ENCODE results near the gene LRIG2.
"Not testable (repeated sequence)": the region's sequence is repeated elsewhere in the genome, so short reads cannot be mapped to it uniquely, and the experiment has no call there.

Gene LRIG2

DNA sequence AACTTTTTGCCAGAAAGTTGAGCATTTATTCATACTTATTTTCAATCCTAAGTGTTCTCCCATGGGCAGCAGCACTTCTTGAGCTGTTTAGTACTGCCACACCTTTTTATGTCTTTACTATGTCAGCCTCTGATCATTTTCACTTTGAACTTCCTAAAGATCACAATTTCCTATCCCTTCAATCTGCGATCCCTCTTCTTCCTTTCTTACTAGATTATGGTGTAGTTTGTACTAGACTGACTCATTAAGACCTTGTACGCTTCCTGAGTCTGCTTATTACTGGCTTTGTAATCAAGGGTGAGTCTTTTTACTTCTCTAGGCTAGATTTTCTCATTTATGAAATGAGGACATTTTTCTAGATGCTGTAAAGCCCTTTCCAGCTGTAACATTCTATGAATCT lies 55.1 kb downstream of the LRIG2 start:
- DNase-seq: no peak

DNA sequence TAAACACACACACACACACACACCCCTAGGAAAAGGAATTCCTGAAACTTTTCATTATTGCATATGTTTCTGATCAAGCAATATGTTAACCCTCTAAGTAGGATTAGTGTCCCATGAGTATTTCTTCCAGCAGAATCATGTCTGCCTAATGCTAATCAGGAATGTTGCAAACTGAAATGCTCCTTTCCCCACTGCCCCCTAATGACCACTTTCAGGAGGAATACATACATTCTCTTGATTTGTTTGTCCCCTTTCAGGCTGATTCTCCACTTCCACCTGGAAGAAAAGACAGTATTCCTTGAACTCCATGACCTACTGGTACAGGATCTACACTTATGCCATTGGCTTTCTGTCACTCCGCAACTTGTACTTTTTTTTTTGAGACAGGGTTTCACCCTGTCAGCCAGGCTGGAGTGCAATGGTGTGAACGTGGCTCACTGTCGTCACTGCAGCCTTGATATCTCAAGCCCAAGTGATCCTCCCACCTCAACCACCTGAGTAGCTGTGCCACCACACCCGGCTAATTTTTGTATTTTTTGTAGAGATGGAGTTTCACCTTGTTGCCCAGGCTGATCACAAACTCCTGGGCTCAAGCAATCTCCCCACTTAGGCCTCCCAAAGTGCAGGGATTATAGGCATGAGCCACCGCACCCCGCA lies 56.7 kb downstream of the LRIG2 start:
- DNase-seq: no peak

DNA sequence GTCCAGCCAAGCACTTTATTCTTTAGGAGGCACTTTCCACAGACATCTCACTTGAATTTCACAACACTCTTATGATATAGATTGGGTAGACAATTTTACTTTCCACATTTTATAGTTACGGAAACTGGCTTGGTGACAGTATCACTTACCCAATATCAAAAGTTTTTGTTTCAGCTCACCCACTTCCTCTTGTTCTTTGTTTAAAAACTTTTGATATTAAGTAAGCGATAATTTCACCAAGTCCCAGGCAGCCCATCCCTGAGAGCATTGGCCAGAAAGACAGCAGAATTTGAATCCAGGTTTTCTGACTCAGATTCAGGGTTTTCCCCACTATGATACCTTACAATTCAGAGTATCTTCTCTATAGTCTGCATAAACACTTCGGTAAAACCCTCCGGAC lies 60.0 kb downstream of the LRIG2 start:
- no peak for DNase-seq

DNA sequence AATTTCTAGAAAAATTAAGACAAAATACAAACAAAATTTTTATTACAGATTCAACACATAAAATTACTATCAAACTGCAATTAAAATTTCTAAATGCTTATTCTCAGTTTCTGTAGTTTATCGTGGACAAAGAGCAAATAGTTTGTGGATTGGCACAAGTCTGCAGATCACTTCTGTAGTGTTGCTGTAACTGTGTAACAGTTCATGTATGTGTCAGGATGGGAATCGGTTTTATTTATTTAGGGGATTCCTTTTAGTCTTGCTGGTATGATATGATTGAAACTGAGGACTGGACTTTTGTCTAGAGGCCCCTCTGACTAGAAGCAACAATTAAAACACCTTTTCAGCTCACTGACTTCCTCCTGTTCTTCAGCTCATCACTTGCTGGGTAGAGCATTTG lies 60.8 kb downstream of the LRIG2 start:
- DNase-seq: no peak

DNA sequence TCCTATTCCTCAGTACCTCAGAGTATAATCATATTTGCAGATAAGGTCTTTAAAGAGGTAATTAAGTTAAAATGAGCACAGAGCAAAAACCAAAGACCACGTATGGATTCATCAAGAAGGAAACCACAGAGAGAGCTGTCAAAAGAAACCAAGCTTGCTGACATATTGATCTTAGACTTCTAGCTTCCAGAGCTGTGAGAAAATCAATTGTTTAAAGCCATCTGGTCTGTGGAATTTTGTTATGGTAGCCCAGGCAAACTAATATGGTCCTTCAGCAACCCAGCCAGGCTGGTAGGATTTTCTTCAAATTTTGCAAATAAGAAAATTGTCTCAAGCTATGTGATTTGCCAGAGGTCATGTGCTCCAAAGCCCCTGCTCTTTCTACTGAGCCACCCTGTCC lies 62.5 kb downstream of the LRIG2 start:
- no peak for DNase-seq

DNA sequence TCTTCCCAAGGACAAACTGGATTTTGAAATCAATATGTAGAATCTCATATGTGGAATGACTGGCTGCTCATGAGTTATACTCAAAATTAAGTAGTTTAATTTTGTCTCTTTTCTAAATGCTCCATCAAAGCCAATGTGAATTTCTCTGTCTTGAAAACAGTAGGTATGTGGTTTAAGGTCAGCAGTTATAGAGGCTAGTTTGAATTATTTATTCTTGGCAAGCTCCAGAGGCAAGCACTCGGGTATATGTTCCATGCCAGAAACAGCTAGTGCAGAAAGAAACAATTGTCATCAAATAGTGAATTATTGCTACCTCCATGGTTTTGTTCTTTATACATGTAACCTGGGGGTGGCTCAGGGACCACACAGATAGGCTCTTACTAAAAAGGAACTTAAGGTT lies 63.5 kb downstream of the LRIG2 start:
- DNase-seq: no peak

DNA sequence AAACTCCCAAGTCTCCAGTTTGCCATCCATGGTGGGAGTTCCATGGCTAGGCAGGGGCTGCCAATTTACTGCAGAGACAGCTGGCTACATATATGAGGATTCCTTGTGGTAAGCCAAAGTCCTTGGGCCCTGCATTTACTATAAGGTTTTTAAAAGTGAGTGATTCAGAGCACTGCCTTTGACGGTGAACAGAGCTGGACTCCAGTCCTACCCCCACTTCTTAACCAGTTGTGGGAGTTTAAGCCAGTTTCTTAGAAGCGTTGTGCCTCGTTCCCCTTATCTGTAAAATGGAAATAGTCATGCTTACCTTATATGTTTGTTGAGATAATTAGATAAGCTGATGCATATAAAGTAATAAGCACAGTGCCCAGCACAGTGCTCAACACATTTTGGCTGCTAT lies 64.6 kb downstream of the LRIG2 start:
- no peak for DNase-seq

DNA sequence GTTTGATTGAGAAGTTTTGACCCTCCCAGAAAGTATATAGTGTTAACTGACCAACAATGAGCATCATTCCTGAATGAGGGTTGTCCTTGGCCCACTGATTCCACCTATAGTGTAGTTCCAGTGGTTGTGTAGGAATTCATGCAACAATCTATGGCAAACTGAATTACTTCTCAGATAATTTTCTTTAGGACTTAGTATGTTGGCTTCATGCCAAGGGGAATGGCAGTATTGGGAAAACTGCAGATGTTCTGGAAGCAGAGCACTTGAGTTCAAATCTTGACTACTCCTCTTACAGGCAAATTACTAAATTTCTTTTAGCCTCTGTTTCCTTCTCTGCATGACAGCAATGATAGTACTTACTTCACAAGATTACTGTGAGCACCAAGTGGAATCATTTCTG lies 65.8 kb downstream of the LRIG2 start:
- DNase-seq: no peak

DNA sequence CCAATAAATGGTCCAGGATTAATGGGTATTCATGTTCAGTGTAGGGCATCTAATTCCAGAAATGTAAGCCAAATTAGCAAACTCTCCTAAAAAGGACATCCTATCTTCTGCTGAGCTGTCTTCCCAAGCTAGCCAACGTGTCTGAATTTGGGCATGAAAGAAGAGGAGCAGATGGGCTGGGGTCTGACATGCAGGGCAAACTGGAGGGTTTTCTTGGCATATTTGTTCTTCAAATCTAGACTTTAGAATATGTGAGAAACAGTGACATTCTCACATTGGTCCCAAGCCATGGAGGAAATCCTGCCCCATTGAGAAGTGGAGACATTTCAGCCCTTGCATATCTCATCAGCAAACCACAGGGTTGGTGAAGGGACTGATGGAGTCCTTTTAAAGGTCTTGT lies 67.2 kb downstream of the LRIG2 start:
- no peak for DNase-seq

DNA sequence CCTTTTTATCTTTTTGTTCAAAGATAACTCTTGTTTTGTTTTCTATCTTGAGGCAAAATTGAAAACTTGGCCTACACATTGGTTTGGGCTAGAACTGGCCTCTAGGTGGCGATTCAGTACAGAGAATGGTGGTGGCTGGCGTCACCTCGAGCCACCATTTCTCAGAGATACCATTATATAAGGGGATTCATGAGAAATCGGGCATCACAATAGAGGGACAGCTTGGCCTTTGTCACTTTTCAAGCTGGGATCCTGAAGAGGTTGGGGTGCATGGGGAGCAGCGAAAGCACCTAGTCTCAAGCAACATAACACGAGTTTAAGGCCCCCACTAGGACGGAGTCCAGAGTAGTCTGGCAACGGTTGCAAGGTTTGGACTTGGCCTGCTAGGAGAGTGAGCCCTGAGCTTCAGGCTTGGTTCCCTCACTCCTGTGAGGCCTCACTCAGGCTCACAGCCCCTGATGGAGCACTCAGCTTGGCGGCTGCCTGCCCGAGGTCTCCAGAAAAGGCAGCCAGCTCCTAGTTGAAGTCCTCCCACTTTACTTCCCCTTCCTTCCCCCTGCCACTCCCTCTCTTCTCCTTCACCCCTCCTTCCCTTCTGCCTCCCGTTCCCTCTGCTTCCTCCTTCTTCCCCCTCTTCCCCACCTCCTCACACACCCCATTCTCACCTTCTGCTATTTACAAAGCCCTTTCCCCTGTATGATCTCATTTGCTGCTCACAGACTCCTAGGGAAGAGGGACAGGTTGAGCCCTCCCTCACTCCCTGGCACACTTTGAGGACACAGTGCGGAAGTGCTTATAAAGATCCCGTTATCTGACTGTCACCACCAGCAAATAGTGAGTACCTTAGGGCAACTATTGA lies 67.8 kb downstream of the LRIG2 start:
- DNase-seq: peak; percentile 17

DNA sequence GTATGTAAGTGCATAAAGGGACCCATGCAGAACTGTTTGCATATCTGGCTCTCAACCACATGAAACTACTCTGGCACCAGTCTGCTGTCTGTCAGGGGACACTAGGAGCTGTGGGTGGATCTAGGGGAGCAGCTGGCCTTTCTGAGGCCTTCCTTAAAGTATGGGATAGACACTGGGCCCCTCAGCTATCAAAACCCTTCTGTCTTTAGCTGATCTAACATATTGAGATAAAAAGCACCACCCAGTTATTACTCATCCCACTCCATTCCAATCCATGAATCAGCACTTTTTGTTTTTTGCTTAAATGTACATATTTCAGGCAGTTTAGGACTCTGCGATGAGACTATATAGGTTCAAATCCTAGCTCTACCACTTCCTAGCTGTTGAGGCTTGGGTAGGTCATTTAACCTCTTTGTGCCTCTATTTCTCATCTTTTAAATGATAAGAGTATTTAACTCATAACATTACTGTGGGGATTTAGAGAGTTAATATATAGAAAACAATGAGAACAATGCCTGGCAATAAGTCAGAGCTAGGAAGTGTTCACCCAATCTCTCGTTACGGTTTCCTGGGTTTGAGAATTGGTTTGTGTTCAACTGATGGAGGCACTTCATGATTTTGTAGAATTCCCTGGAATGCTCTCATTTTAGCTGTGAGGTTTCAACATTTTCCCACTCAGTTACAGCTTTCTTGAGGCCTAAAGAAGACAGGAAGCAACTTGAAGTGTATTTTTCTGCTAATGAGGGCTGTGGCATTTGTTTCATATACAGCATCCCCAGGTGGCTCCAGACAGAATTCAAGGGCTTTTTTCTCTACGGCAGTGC lies 68.9 kb downstream of the LRIG2 start:
- DNase-seq: no peak

DNA sequence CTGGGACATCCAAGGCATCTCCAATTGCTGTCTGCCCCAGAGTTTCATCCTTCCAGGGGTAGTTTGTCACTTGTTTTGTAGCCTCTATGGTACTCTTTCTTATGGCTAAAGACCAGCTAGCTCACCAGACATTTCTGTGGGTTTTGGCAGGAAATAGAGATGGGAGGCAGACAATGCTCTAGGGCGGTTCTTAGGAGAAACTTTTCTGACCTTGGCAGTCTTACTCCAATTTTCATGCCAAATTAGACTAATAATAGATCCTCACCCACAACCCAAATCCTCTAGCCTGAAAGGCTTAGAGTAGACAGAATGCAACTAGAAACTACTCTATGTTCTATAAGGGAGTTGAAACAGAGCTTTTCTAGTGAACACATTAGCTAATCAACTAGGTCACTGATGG lies 69.8 kb downstream of the LRIG2 start:
- DNase-seq: no peak

DNA sequence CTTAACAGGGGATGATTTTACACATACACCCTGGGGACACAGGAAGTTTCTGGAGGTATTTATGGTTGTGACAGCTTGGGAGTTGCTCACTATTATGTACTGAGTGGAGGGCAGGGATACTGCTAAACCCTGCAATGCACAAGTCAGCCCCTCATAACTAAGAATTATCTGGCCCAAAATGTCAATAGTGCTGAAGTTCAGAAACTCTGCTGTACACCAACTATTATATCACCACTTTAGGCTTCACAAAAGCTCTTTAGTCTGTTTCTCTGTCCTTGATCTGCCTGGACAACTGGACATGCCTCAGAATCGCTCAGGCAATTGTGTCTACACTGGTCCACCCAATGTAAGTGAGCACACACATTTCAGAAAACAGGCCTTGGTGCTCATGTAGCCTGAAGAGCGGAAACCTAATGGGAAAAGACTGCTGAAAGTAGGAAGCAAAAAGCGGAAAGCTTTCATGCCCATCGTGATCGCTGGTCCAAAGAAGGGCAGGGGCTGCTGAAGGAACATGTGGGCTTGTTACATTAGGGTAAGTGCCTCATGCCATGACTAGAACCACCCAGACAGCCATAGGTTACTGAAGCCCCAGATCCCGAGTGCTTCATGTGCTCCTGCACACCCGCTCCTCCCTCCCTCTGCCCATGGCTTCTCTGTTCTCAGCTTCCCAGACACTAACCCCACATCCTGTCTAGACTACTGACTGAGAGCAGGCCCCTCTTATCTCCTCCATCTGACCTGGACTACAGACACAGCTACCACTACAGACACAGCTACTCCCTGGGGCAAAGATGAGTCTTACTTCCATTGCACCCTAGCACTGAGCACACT lies 73.5 kb downstream of the LRIG2 start:
- peak; percentile 23 for DNase-seq

DNA sequence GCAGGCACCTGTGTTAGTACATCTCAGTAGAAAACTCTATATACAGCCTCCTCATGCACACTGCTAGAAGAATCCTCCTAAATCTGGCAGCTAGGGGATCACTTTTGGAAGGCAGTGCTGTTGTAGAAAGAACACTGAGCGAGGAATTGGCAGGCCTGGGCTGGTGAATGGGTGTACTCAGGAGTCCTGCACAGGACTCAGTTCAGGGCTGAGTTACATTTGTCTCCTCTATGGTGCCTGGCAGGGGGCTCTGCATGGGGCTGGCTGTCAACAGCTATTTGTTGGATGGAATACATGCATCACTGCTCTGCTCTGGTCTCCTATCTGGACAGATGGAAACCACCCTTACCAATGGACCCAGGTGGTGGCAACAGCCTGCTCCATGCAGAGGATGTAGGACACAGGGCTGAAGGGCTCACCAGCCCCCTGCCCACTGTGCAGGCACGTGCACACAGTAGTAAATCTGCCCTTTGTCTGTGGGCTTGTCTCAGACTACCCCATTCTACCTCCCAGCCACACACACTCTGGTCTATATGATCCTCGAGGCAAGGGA lies 74.2 kb downstream of the LRIG2 start:
- no peak for DNase-seq

DNA sequence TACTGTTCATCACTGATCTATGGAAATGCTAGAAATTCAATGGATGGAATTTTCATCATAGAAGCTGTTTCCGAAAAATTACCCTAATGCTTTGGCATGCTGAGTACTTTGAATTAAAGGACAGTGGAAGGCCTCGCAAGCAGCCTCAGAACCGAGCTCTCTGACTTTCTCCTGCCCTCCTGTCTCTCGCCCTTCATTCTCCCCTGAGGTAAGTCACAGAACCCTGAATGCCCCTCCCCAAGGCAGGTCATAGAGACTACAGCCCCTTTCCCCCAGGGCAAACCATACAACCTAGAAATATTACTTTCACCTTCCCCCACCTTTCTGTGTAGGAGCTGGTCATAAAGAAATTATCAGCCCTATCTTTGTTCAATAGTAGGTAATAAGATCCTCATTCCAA lies 74.8 kb downstream of the LRIG2 start:
- DNase-seq: no peak

DNA sequence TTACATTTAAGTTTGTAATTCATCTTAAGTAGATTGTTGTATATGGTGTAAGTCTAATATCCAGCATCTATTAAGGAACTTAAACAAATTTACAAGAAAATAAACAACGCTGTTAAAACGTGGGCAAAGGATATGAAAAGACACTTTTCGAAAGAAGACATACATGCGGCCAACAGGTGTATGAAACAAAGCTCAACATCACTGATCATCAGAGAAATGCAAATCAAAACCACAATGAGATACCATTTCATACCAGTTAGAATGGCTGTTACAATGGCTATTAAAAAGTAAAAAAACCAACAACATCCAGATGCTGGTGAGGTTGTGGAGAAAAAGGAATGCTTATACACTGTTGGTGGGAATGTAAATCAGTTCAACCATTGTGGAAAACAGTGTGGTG lies 77.5 kb downstream of the LRIG2 start:
- DNase-seq: not testable (repeated sequence)

DNA sequence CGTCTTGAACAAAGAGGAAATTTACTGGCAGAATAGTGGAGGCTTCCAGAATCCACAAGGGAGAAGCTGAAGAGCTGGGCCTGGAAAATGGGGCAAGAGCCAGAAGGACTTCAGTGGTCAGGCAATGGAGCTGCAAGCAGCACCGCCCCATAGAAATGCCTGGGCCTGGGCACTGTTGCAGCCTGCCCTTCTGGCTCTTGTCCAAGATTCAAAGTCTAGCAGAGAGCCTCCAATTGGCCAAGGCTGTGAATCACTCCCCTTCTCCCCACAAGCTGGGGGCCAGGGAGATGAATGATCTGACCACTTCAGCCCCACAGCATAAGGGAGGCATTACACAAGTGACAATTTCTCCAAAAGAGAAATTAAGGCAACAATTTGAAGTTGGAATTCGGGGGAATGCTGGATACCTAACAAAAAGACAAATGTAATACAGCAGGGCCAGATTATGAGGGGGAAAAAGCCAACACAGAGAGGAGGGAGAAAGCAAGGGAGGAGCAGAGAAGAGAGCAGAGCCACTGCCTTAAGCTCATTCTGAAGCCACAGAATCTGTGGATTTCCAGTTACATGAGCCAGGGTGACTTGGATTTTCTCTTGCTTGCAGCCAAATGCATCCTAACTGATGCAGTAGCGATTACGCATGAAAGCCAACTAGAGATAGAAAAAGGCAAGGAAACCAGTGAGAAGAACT lies 80.3 kb downstream of the LRIG2 start:
- DNase-seq: no peak

DNA sequence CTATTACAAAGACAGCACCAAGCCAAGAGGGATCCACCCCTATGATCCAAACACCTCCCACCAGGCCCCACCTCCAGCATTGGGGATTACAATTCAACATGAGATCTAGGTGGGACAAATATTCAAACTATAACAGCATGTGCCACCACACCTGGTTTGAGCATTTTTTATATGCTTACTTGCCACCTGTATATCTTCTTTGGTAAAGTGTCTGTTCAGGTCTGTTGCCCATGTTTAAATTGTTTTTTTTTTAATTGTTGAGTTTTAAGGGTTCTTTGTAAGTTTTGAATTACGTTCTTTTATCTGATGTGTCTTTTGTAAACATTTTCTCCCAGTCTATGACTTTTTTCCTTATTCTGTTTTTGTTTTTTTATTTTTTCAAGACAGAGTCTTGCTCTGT lies 83.4 kb downstream of the LRIG2 start:
- no peak for DNase-seq

DNA sequence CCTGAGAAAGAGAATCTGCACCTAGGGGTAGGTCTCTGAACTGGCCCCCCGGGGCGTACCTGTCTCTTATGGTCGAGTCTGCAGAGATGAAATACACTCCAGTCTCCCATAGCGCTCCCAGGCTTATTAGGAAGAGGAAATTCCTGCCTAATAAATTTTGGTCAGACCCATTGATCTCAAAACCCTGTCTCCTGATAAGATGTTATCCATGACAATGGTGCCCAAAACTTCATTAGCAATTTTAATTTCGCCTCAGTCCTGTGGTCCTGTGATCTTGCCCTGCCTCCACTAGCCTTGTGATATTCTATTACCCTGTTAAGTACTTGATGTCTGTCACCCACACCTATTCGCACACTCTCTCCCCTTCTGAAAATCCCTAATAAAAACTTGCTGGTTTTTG lies 85.7 kb downstream of the LRIG2 start:
- not testable (repeated sequence) for DNase-seq

DNA sequence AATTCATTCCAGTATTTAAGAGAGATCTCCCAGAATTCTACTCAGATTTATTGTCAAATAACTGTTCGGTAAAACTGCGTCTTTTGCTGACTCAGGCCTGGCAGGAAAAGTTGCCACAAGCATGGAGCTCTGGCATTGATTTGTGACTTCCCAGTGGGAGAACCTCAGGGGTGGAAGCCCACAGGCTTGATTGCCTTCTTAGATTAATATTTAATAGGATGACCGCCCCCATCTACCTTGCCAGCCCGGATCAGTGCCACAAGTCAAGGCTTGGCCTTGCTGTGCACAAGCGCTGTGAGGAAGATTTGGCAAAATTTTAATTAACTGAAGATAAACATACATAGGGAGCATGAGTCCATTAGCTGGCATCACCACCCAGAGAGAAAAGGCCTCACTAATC lies 93.5 kb downstream of the LRIG2 start:
- DNase-seq: no peak

DNA sequence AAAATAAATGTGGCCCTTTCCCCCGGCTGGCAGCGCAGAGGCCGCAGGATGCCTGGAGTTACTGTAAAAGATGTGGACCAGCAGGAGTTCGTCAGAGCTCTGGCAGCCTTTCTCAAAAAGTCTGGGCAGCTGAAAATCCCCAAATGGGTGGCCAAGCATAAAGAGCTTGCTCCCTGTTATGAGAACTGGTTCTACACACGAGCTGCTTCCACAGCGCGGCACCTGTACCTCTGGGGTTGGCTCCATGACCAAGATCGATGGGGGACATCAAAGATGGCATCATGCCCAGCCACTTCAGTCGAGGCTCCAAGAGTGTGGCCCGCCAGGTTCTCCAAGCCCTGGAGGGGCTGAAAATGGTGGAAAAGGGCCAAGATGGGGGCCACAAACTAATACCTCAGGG lies 95.9 kb downstream of the LRIG2 start:
- no peak for DNase-seq

DNA sequence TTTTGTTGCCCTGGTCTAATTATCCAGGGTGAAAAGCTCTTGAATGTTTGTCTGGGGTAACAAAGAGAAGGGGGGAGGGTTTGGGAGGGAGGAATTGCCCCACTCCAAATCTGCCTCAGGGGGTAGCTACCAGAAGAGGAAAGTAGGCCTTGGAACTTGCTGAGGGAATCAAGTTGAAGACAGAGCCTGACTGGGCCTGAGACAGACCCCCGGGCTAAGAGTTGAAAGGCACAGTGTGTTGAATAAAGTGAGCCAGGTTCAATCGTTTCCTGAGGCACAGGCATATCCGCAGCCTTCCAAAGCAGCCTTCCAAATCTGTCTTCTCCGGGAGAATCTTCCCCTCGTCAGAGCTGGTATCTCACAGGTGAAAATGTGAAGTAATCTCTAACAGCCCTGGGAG lies 96.6 kb downstream of the LRIG2 start:
- no peak for DNase-seq
